HUES64 (cell line): ENCODE measurements around the gene AGAP1.
A peak's percentile ranks its signal among the peaks of the same experiment; 100 is the strongest.

Source experiments
- H3K27ac ChIP-seq: 2 replicates; pipeline ENCODE4 v1.7.0; 2013; ENCODE audit warnings: low read depth, low read length, inconsistent platforms
- H3K27me3 ChIP-seq: 2 replicates; pipeline ENCODE4 v1.6.1; 2013; ENCODE audit warnings: mild to moderate bottlenecking, low read length; ENCODE audit not compliant: insufficient read depth
- H3K36me3 ChIP-seq: 2 replicates; pipeline ENCODE4 v1.6.1; 2013; ENCODE audit warnings: mild to moderate bottlenecking, low read length; ENCODE audit not compliant: insufficient read depth
- H3K4me1 ChIP-seq: 2 replicates; pipeline ENCODE4 v1.6.1; 2013; ENCODE audit warnings: mild to moderate bottlenecking, low read length, moderate library complexity; ENCODE audit not compliant: insufficient read depth
- H3K4me3 ChIP-seq: 2 replicates; pipeline ENCODE4 v1.5.1; 2013; ENCODE audit warnings: mild to moderate bottlenecking, low read length, moderate library complexity
- H3K9ac ChIP-seq: 2 replicates; pipeline ENCODE4 v1.6.1; 2013; ENCODE audit warnings: mild to moderate bottlenecking, low read depth, low read length
- H3K9me3 ChIP-seq: 2 replicates; pipeline ENCODE4 v1.6.1; 2013; ENCODE audit warnings: low read depth, low read length; ENCODE audit not compliant: insufficient read depth
- WGBS: fragments of 150-250, 120-280 bp; methylation state at CpG from one replicate; pipeline ENCODE4 v1.1.7; 2013; ENCODE audit warnings: missing lambda C conversion rate; 5-methylcytosine and 5-hydroxymethylcytosine counted together

The AGAP1 gene

DNA sequence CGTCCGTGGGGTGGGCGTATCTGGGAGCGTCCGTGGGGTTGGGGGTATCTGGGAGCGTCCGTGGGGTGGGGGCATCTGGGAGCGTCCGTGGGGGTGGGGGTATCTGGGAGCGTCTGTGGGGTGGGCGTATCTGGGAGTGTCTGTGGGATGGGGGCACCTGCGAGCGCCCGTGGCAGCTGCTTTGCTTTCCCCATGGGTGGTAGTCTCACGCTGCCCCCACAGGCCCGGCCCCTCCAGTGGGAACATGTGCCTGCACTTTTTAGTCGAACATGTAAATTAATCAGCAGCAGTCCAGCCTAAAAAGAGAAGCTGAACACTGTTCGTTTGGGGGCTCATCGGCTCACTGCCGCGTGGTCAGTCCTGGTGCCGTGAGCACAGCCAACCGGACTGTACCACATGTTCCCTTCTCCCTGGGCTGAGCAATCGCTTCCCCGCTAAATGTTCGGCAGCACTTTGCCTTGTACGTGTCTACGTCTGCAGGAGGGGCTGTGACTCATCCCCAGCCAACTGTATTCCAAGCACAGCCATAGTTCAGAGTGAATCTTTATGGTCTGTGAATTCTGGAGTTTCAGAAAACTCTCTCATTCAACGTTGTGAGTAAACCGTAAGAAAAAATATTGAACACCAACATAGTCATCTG is 271.5 kb downstream of the AGAP1 start:
- whole genome bisulfite sequencing = 95% methylated on average over 30 of the region's 30 CpGs
- no peaks in the 10 kb centered on the region for H3K9me3 ChIP-seq
- H3K4me3 ChIP-seq = no peak overlapping the region
- H3K27me3 ChIP-seq = no peaks in the 10 kb centered on the region
- peaks cover 7% of the 10 kb centered on the region; the same call in 1 of the 2 replicates for H3K36me3 ChIP-seq
- H3K9ac ChIP-seq = no peak overlapping the region
- no peaks in the 10 kb centered on the region for H3K4me1 ChIP-seq
- no peak overlapping the region for H3K27ac ChIP-seq

DNA sequence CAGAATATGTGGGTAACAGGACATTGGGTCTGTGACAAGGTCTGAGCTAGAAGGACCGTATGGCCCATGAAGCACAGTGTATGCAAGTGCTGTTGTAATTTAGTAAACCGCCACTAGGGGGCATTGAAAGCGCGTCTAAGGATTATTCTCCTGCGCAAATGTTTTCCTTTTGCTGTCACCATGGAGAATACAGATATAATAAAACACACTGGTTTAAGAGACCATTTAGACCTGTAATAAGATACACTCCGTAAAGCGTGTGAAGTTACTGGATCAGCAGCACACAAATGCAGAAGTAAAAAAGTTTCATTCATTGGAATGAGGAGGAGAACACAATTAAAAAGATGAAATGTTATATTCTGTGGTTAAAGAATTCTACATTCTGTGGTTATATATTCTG is 272.4 kb downstream of the AGAP1 start:
- Histone ChIP-seq H3K4me1 (no peaks in the 10 kb centered on the region), H3K27ac (no peak overlapping the region)
- WGBS = 27% methylated on average over 7 of the region's 7 CpGs

DNA sequence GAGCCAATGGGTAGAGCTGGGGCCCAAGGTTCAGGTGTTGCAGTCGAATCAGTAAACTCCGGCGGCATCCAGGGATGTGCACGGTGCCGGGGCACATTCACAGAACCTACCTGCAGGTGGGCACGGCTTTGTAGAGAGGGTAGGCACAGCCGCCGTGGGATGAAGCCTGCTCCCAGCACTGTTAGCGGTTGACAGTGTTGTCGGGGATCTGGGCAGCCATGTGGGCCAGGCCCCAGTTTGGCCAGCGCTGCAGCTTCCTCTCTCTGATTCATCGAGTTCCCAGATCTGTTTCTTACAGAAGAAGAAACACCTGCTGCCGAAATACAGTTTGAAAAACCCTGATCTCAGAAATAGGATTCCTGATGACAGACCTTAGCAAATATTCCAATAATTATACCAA is 274.8 kb downstream of the AGAP1 start:
- peaks cover 7% of the 10 kb centered on the region for H3K4me1 ChIP-seq
- no peak overlapping the region for H3K4me3 ChIP-seq
- no peaks in the 10 kb centered on the region; the same call in 1 of the 2 replicates for H3K36me3 ChIP-seq
- no peak overlapping the region for H3K9ac ChIP-seq
- 96% methylated on average over 13 of the region's 13 CpGs for WGBS
- H3K9me3 ChIP-seq = no peaks in the 10 kb centered on the region
- no peak overlapping the region for H3K27ac ChIP-seq
- H3K27me3 ChIP-seq = no peaks in the 10 kb centered on the region

More for the DNA sequence above, 272.4 kb downstream of the AGAP1 start:
- no peaks in the 10 kb centered on the region for H3K27me3 ChIP-seq
- no peak overlapping the region for H3K4me3 ChIP-seq
- peaks cover 7% of the 10 kb centered on the region; the same call in 1 of the 2 replicates for H3K36me3 ChIP-seq
- H3K9ac ChIP-seq = no peak overlapping the region
- no peaks in the 10 kb centered on the region for H3K9me3 ChIP-seq

DNA sequence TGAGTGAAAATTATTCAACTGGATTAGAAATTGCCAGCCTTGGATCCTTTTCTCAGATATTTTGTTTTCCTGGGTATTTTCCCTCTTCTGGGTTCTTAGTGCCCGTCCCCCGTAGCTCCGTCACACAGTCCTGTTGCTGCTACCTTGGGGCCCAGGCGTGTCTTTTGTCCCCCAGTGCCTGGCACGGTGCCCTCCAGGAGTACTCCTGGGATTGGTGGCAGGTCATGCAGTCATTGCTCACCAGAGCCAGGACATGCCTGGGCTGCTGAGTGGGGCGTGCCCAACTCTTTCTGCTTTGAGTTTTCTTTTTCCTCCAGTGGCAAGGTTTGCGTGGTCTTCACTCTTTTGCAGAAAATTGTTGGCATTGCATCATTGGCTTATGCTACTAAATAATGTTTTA is 275.2 kb downstream of the AGAP1 start:
- no peaks in the 10 kb centered on the region for H3K9me3 ChIP-seq
- WGBS = 94% methylated on average over 7 of the region's 7 CpGs
- peaks cover 11% of the 10 kb centered on the region for H3K4me1 ChIP-seq
- H3K9ac ChIP-seq = no peak overlapping the region
- H3K4me3 ChIP-seq = no peak overlapping the region
- H3K27me3 ChIP-seq = no peaks in the 10 kb centered on the region
- H3K36me3 ChIP-seq = no peaks in the 10 kb centered on the region; the same call in 1 of the 2 replicates
- H3K27ac ChIP-seq = no peak overlapping the region

DNA sequence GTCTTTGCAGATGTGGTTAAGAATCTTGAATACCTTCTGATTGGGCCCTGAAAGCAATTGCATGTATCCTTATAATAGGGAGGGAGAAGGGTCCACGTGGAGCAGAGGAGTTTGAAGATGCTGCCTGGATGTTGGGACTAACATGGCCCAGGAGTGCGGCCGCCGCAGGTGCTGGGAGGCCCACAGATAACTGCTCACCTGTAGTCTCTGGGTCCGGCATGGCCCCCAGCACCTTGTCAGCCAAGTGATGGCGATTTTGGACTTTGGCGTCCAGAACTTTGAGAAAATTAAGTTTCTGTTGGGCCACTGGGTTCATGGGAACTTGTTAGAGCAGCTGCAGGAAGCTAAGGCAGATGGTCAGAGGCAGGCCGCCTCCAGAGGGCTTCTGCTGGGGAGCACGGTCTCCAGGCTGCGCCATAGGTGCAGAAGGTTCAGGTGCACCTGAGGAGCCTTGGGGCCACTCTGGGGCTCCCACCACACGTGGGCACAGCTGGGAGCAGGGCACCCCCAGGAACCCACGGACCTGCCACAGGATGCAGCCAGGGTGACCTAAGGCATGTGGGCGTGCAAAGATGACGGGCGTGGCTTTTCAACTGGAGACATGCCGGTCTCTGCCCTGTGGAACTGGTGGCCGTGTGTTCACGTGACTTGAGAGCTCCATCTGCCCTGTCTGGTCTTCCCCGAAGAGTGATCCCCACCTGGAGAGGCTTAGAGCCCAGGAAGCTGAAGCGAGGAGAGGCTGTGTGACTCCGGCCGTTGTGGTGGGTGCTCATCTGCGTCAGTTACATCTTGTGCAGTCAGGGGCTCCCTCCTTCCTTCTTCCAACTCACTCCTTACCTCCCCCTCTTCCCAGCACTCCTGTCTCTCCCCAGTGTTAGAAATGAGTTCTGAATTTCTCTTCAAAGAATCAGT is 277.3 kb downstream of the AGAP1 start:
- Histone ChIP-seq H3K27ac (no peak overlapping the region), H3K9me3 (no peaks in the 10 kb centered on the region), H3K36me3 (no peaks in the 10 kb centered on the region), H3K4me1 (peaks cover 18% of the 10 kb centered on the region), H3K27me3 (no peaks in the 10 kb centered on the region), H3K4me3 (no peak overlapping the region), H3K9ac (no peak overlapping the region)
- 96% methylated on average over 23 of the region's 23 CpGs for WGBS

DNA sequence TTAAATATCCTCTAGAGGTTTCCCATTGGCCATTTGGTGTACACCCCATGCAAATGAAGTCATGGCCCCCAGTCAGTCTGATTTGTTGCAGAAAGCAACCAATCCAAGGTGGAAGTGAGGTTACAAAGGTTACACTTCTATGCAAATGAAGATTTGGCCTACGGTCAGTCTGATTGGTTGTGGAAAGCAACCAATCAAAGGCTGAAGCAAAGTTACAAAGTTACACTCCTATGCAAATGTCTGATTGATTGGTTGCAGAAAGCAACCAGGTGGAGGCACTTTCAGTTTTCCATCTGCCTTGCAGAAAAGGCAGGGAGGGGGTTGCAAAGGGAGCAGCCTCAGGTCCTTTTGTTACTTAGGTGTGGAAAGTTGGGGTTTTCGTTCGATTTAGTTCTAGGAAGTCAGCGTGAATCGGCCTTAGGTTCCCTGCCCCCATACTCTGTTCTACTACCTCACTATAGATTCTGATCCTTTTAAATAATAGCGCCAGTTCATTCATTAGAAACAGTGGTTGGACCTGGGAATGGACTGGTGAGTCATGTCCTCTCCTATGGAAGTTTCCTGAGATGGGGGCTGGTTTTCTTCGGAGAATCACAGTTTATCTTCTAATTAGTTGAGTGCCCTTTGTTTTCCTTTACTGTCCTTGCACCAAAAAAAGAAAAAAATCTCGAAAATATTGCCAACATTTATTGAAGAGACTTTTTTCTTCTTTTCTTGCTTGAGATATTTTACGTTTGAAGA is 279.5 kb downstream of the AGAP1 start:
- Histone ChIP-seq H3K9me3 (no peaks in the 10 kb centered on the region), H3K27me3 (no peaks in the 10 kb centered on the region), H3K9ac (no peak overlapping the region), H3K36me3 (no peaks in the 10 kb centered on the region), H3K27ac (no peak overlapping the region), H3K4me3 (no peak overlapping the region), H3K4me1 (peaks cover 18% of the 10 kb centered on the region)
- 89% methylated on average over 5 of the region's 9 CpGs for WGBS

DNA sequence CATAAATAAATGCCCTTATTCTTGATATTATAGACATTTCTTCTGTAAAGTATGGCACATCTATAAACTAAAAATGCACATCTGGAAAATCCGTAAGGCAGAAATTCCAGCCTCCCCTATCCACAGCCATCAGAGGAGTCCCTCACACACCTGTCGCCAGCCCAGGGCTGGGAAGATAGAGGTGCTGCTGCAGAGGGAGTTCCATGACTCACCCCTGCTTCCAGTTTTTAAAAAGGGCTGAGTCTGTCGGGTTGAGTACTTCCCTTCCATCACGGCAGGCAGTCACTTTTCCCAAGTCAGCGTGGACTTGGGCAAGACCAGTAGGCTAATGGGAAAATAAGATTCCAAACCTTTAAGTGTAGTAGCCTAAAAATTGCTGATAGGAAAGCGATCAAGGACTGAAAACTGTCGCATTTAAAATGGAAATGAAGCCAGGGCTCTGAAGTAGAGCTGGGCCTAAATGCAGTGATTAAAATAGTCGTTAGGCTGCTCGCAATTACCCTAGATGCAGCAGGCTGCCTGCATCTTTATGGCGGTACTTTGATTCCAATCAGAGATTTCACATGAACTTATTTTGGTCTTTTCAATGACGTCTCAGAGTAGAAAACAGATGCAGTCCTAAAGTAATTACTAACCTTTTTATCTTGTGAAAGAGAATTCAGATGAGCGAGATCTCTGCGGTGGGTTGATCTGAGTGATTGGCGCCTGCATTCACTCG is 280.5 kb downstream of the AGAP1 start:
- H3K27ac ChIP-seq = peak overlapping the region; percentile 5; the same call in 1 of the 2 replicates
- peaks cover 18% of the 10 kb centered on the region for H3K4me1 ChIP-seq
- 64% methylated on average over 14 of the region's 15 CpGs for WGBS
- no peaks in the 10 kb centered on the region for H3K27me3 ChIP-seq
- no peak overlapping the region for H3K4me3 ChIP-seq
- no peaks in the 10 kb centered on the region for H3K9me3 ChIP-seq
- no peak overlapping the region for H3K9ac ChIP-seq
- no peaks in the 10 kb centered on the region for H3K36me3 ChIP-seq

DNA sequence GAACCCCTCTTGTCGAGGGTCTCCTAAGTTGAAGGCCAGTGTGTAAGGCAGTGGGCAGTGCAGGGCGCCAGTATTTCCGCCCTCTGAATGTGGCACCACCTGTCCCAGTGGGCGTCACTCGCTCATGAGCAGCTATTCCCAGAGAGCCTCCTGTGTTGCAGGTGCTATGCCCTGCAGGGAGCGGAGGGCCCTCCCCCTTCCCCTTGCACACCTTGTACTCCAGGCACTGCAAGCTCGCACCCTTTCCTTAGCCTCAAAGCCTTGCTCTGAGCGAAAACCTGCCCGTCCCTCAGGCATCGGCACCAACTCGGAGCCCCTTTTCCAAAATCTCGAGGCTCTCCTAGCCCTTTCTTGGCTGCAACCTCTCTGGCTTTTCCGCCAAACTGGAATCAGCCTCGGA is 282.7 kb downstream of the AGAP1 start:
- Histone ChIP-seq H3K36me3 (no peaks in the 10 kb centered on the region), H3K4me1 (peaks cover 18% of the 10 kb centered on the region), H3K4me3 (no peak overlapping the region), H3K9me3 (no peaks in the 10 kb centered on the region), H3K9ac (no peak overlapping the region), H3K27ac (no peak overlapping the region), H3K27me3 (no peaks in the 10 kb centered on the region)
- whole genome bisulfite sequencing = 94% methylated on average over 14 of the region's 14 CpGs

DNA sequence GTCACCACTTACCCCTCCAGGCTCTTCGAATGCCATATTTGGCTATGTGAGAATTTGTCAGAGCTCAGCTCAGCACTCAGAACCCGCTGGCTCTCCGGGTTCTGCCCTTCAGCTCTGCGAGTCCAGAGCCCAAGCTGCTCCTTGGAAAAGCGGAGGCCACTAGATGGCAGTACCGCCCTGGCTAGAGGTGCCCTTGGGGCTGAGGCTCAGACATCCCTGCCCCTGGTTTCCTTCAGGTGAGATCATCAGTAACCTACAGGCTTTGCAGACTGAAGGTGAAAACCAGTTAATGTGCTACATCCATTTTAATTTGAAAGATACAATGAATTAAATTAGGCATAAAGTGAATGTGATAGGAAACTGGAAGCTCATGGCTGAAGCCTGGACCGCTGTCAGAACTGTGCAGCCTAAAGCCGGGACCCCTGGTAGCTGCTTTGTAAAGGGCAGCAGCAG is 285.6 kb downstream of the AGAP1 start:
- WGBS = 38% methylated on average over 8 of the region's 8 CpGs
- Histone ChIP-seq H3K4me1 (peaks cover 2% of the 10 kb centered on the region), H3K27me3 (no peaks in the 10 kb centered on the region), H3K9ac (no peak overlapping the region), H3K9me3 (no peaks in the 10 kb centered on the region), H3K36me3 (peaks cover 7% of the 10 kb centered on the region; the same call in 1 of the 2 replicates), H3K27ac (no peak overlapping the region), H3K4me3 (no peak overlapping the region)

DNA sequence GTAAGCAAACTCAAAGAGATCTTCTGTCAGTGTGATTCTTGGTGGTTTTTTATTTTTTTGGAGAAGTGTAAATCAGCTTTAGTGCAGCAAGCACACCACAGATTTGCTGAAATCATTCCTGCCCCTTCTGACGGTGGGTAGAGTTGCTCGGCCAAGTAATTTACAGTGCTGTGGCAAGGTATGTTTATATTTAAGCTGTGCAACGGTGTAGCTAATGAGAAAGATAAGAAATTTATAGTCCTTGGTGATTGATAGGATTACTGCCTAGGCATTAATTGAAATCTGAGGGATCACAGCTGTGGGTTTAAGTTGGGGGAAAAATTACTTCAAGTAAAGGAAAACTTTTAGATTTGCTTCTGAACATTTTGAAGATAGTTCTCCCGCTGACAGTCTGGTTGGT is 286.6 kb downstream of the AGAP1 start:
- Histone ChIP-seq H3K27me3 (no peaks in the 10 kb centered on the region), H3K4me3 (no peak overlapping the region), H3K9ac (no peak overlapping the region), H3K36me3 (peaks cover 7% of the 10 kb centered on the region; the same call in 1 of the 2 replicates), H3K4me1 (no peaks in the 10 kb centered on the region), H3K27ac (no peak overlapping the region), H3K9me3 (no peaks in the 10 kb centered on the region)
- WGBS = 96% methylated on average over 4 of the region's 4 CpGs
